Activated CD8-positive, alpha-beta memory T cell treated with anti-CD3 and anti-CD28 coated beads, Interleukin-2, amount 50 U/mL, for 24 hours (primary cell): Measurements from ENCODE around the gene ZRANB2.

Experiments
- DNase-seq: peaks from one replicate; pipeline ENCODE4 v3.0.0-alpha.2; 2020; ENCODE audit errors: extremely low read depth

The ZRANB2 gene

DNA sequence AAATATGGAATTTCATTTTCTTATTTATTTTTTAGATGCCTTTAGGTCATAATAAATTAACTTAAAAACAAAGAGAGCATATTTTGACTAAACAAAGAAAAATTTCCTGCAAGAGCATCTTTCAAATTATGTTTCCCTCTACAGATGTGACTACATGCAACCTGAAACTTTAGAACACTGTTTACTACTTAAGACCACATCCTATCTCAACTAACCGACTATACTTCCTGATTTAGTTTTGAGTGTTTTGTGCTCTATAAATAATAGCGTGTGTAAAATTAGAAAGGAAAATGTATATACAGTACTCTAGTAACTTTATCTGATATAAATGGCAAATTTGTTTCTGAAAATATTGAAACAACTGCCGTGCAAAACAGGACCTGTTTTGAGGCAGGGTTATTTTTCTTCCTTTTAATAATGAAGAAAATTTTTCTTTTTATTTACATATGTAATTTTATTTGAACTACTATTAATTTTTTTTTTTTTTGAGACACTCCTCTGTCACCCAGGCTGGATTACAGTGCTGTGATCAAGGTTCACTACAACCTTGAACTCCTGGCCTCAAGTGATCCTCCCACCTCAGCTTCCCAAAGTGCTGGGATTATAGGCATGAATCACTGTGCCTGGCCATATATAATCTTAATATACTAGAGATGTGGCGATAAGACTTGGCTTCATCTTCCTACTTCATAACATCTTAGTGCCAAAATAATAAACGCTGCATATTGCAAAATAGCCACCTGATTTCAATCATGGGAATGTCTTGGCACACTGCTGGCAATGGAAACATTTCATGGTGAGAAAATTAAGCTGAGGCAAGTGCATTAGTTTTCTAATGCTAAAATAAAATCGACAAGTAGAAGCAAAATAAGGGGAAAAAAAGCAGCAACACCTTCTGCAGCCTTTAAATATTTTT is 12.3 kb downstream of the ZRANB2 start:
- DNase-seq = no peak

DNA sequence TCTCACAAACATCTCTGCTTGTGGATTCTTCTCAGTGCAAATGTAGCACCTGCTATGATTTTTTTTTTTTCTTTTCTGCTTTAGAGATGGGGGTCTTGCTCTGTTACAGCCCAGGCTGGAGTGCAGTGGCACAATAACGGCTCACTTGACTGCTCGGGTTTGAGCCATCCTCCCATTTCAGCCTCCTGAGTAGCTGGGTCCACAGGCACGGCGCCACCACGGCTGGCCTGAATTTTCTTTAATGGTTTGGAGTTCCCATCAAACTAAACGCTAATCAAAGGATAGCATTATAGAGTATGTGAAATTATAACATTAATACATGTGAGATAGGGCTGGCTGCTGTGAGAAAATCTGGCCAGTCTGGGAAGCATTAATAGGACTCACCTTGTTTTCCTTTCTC is 26.0 kb downstream of the ZRANB2 start:
- no peak for DNase-seq

DNA sequence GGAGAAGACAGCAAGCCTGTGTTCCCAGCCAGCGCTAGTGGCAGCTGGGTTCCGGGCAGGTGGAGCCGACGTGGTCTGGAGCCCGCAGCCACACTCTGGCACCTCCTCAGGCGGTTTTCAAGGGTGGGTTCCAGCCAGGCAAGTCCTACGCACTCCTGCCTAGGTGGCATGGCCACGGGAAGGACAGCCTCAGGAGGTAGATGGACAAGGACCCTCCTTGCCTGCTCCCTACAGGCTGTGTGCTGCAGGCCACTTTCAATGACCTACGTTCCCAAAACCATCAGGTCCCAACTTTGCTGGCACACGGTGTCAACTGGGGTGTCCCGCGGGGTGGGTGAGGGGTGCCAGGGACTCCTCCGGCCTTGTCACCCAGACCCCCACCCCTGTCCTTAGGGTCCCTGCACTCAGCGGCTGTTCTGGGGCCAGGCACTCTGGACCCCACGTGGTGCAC is 26.5 kb downstream of the ZRANB2 start:
- DNase-seq = no peak

DNA sequence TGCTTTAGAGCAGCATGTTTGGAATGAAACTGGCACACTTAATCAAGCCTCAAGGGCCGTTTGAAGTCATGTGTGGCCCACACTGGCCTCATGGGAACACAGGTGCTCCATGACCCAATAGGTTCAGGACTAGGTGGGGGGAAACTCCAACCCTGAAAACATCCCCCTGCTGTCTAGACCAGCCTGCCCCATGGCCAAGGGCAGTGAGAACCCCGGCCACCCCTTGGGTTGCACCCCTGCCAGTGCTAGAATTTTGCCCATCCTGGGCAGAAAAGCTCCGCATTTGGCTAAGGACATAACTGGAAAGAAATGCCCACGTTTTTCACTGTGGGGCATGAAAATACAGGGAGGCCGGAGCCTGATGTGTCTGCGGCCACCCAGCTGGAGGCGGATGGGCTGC is 27.1 kb downstream of the ZRANB2 start:
- DNase-seq = no peak

DNA sequence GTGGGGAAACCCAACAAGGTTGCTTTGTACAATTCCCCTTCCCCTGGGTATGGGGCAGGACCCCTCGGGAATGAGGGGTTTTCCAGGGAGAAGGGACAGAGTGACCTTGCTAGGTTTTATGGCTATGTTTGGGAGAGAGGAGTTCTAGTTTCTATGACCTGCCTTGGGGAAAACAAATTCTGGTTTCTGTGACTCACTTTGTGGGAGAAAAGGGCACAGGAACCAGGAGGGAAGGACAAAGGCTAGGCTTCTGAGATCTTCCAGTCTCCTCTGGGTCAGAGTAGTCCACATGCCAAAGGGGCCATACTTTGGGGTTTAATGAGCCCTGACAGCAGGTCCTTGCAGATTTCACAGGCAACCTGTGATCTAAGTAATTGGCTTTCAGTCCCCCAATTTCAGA is 27.7 kb downstream of the ZRANB2 start:
- DNase-seq = no peak

DNA sequence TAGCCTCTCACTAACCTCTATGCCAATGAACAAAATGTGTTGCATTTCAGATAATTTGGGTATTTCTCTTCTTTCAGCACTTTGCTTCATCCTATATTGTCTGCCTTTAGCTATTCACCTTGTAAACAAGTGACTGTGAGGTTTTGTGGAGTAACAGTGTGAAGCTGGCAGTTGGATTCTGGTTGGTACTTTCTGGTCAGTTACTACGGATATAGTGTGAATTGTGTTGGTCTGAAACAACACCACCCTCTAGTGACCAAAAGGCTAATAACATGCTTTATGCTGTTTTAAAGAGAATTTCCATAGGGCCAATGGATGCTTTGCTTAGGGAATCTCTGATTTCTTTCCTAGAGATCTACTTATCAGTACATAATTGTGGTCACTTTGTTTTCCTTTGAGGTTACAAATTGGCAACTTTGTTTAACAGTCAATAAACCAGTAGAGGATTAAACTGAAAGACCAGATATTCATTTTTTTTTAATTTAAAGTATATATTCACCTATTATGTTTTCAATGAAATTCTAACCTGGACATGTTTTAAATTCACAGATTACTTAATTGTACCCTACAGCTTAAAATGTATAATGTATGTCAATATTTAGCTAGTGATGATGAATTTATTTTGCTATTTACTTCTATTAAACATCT is 30.8 kb downstream of the ZRANB2 start:
- DNase-seq = no peak

DNA sequence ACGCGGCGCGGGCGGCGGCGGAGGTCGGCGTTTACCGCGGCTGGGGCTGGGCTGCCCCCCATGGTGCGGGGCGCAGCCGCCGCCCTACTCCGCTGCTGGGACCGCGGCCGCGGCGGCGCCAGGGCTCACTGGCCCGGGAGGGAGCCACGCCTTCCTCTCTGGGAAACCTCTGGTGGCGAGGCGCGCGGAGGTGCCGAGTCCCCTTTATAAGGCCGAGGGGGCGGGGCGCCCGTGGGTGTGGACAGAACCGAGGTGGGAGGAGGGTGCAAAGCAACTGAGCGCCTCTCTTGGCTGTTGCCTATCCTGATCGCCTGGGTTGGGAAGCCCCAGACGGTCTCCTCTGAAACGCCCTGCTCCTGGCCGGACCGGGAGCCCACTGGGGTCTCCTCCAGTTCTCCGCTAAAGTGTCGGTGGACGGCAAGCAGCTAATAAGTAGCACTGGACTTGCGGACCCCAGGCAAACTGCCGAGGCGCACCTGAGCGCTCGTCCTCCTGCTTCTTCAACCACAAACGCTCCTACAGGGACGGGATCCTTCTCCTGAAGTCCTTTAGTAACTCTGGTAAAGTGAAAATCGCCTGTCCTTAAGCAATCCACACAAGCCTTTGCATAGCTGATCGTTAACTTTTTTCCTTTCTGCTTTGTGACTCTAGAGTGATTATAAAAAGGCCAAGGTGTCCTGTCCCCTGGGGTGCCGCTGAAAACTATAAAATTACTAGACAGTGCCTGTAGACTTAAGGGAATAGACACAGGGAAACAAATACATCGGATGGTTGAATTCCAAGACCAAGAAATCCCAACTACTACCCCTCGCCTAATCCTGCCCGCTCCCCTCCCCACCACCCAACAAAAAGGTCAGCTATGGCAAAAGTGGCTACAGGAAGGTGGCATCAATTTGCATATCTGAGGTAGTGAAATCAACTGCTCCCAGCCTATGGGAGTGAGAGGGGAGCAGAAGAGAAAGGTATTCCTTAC is 32.9 kb downstream of the ZRANB2 start, which contains the start of gene PTGER3:
Gene PTGER3, minus strand, starts transcription at position 182 of the 973 bp plus-strand sequence. CDS start 239 bp downstream, outside the sequence.
- no peak for DNase-seq

DNA sequence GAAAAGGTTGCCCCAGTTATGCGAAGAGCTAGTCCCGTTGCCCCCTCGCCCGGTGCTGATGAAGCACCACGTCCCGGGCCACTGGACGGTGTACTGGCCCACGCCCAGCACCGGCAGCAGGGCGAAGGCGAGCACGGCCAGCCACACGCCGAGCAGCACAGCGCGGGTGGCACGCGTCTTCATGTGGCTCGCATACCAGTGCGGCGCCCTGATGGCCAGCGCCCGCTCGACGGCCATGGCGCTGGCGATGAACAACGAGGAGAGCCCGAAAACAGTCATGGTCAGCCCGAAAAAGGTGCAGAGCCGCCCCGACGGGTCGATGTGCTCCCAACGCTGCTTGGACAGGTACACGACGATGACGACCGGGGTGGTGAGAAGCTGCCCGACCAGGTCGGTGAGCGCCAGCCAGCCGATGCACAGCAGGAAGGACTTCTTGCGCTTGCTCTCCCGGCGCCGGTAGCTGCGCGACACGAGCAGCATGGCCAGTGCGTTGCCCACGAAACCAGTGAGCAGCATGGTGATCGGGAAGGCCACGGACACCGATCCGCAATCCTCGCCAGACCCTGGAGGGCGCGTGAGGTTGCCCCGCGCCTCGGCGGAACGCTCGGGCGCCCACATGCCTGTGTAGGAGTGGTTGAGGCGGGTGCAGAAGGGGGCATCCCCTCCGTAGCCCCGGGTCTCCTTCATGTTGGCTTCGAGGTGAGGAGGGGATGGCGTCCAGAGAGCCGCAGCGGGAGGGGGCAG is 33.8 kb downstream of the ZRANB2 start:
- no peak for DNase-seq

DNA sequence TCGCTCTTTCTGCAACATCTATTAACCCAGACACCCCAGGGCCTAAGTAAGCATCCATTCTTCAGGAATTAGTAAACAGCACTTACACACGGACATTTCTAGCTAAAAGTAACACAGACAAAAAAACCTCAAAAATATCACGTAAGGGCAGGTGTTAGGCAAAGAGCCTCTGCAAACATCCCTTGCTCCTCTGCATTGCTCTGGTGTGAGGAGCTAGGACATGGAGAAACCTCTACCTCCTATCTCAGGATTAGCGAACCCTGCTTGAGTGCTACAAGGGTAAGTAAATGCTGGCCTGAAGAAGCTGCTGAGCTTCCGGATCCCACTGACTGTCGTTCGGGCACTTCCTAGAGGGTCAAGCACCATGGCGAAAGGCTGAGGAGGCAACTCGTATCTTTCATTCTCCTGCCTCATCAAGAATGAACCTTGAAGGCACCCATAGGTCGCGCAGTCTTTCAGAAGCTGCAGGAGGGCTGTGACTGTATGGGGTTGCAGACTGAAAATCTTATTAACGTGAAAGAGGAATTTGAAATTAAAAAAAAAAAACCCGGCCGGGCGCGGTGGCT is 35.3 kb downstream of the ZRANB2 start:
- no peak for DNase-seq

DNA sequence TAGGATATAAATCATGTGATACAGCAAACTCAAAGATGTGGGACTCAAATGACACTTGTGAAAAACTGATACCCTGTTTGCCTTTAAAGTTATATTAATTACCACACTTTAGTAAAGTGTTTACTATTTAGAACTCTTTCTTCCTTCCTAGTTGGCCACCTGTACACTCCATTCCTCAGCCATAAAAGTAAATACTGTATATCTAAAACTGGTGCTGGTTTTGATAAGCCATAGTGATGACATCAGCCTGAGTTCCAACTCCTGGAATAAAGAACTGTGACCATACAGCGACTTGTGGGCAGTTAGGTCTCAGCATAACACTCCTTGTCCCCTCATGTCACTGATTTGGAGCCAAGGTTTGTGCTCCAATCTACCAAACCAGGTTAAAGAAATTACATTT is 36.0 kb downstream of the ZRANB2 start:
- no peak for DNase-seq

DNA sequence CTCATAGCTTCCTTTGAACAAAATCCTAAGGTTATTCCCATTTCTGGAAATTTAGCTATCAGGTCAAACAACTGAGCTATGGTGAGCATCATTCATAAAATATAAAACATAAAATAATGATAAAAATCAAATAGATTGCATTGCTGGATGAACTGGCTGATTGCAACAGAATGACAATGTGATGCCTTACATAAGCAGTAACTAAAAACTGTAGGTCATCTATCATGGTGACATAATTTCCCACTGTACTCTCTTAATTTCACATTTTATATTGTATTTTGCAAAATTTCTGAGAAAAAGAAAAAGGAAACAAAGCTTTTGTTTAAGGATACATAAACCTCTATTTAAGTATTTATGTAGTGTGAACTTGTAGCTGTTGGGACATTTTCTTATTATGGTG is 37.8 kb downstream of the ZRANB2 start:
- no peak for DNase-seq

DNA sequence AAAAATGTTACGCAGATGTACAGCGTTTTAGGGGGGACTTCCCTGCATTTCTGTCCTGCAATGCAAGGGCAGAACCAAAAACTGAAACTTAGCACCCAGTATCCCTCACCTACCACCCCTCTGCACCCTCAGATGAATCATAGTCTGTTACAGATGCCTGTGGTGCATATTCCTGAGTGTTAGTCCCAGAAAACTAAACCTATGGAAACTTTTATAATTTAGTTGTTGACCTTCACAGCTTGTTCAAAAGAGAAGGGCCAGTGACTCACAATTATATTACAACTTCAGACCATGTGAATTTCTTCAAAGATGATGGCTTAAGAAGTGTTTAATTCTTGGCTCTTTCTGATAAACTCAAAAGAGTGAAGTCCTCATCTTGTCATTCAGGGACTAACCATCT is 39.0 kb downstream of the ZRANB2 start:
- no peak for DNase-seq

DNA sequence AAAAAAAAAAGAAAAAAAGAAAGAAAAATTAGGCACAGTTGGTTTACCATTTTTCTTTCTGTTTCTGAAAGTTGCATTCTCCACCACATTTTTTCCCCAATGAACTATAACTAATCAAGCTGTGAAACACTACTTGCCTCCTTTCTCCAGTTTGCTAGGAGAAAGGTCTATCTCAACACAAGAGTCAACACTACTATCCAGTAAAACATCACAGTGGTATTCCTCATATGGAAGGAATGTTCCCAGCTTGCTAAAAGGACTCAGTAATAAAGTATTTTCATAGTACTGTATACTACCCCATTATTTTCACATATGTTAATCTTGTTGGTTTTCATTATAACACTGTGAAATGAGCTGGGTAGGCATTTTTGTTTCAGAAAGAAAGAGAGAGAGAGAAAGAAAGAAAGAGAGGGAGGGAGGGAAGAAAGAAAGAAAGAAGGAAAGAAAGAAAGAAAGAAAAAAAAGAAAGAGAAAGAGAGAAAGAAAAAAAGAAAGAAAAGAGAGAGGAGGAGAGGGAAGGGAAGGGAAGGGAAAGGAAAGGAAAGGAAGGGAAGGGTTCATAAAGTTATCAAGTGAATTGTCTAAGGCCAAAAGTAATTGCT is 41.1 kb downstream of the ZRANB2 start:
- DNase-seq = no peak

DNA sequence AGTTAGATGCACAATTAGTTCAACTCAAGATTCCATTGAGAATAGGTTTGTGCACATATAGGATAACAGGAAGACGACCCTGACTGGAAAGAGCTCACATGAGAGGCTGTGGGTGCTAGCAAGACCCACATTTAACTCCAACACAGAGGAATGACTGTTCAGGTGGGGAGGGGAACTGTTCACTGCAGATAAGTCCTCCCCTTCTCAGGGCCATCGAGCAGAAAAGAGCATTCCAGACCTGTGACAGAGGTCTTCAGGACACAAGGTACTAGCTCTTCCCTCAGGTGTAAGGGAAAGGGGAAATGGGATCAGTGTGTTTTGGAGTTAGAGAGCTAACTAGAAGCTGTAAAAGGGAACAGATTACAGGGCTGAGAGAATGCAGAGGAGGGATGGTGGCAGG is 41.9 kb downstream of the ZRANB2 start:
- DNase-seq = no peak

DNA sequence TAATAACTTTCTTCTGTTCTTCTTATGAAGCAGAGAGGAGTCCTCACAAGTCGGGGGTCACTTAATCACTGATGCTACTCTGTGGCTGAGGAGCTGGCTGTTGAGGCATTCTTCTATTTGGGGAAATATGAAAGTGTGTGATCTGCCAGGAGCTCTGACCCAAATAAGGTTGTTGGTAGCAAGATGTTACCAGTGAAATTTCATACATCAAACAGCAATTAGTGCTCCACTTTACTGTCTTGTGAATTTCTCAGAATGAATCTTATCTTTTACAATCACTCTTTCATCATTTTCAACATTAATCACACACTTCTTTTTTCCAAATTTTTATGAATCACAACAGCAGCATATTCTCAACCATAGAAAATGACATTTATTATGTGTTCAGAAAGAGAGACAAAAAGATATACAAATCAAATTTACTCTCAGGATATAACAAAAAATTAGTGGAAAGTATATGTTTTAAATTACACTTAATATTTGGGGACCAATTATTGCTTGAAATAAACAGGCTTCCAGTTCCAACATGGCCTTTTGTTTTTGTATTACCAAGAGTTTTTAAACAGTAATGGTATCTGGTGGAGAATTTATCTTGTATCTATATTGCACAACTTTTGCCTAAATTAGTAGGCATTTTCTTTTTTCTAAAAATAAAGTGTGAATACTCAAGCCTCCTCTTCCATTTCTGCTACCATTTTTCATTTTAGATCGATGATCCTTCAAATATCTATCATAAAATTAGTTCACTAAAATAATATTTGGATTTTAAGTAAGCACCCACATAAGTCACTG is 42.8 kb downstream of the ZRANB2 start:
- DNase-seq = no peak

DNA sequence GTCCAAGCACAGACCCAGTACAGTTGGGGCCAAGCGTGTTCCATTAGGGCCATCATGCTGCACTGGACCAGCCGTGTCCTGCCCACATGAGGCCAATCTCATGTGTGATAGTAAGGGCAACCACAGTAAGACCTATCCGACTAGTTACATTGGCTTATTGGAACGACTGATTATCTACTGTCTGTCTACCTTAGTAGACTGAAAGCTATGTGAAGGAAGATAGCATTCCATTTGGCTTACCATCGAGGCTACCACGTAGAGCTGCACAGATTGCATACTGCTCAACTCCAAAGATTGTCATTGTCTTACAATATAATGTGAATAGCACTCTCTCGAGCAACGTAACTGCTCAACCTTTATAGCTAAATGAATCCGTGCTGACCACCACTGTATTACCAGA is 43.8 kb downstream of the ZRANB2 start:
- DNase-seq = no peak

DNA sequence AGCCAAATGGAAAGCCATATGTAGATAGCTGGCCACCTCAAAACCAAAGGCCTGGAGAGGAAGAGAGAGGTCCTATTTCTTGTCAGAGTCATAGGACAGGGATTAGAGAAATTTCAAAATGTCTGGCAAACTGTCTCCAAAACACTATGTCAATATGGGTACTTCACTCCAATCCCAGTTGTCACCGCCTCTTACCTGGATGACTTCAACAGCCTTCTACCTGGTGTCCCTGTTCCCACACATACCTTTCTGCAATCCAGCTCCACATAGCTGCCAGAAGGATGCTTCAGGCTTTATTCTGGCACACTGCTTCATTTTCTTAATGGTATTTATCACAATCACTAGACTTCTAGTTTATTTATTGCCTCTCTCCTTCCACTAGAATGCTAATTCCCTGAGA is 47.7 kb downstream of the ZRANB2 start:
- DNase-seq = no peak

DNA sequence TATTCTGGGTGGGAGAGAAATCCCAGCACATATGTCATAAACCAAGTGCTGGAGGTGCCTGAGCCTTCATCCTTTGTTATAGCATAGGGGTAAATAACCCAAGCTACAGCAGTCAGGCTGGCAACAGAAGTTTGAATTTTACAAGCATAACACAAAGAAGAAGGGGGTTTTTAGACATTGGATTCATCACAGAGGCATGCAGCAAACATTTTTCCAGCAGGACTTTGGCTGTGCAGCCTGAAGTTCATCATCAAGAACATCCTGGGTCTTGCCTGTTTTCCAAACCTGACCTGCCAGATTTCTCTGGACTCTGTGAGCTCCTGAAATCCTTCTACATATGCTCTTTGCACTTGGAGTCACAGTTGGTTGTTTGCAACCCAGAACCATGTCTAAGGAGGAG is 49.4 kb downstream of the ZRANB2 start:
- DNase-seq = no peak

DNA sequence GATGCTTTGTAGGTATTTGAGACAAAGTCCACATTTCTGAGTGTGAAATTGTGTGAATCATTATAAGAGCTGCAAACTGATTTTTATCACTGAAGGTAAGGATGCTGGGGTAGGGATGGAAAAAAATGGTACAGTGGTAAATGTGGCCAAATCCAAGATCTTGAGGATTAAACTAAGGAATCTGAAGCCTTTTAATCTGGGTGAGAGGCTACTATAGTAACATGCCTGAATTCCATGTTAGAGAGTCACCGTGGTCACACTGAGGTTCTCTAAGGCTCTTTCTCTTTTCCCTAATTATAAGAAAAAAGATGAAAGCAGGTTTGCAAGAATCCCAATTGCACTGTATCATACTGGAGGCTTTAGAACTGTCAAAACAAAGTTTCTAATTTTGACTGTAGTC is 50.8 kb downstream of the ZRANB2 start:
- no peak for DNase-seq

DNA sequence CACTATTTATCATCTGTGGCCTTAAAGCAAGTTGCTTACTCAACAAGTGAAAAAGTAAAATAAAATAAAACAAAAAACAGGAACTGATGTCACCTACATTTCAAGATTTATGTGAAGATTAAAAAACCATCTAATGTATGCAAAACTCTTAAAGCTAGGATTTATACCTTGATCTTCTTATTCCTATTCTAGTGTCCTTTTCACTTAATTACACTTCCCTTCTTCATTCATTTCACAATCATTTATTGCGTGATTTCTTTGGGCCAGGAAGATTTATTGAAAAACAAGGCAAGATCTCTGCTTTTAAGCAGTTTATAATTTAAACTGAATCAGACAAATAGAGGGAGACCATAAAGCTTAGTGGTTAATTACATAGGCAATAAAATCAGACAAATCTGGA is 51.9 kb downstream of the ZRANB2 start:
- no peak for DNase-seq
